Measurements from ENCODE around the gene NEU1.
"Not testable (repeated sequence)": the region's sequence is repeated elsewhere in the genome, so short reads cannot be mapped to it uniquely, and the experiment has no call there.

The NEU1 gene

DNA sequence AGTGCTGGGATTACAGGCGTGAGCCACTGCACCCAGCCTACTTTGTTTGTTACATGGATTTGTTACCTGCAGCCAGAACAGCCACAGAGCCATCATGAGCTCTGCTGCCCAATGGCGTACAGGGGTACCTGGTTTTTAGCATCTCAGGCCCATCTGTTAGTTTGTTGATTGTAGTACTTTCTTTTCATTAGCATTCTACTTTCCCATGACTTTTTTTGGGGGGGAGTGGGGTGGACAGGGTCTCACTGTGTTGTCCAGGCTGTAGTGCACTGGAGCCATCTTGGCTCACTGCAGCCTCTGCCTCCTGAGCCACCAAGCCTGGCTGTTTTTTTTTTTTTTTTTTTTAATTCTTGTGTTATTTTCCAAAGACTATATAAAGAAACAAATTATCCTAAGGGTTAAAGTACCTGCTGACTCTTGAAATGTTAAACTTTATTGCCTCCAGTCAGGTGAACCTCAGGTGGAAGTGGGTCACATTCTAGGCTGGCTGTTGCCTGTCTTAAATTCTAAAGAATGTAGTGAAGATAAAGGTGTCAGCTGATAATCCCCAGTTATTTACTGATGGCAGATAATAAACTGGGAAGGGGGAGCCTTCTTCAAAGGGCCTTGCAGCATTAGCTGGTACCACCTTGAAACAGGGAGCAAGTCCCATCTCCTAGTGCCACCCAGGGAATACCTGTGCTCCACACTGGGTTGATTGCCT, 15.2 kb downstream of the NEU1 start:
- ChIA-PET CTCF (interaction anchor here (0.7 to 0.8 kb wide), 2 partner anchors 11 to 12 kb away, joined by 4 read pairs; no protein-coding TSS in a partner anchor), POLR2A (no interaction called here)
- H3K36me3 ChIP-seq (ENCODE audit: control insufficient read depth in 4 of 4, insufficient read depth in 4 of 4, low read length in 3 of 4) = peaks cover 0 to 11% (median 0%) of the 10 kb centered on the region in 4 experiments
- no peak for DNase-seq
- H3K27me3 ChIP-seq (replicated peaks in 2 of 5; ENCODE audit: control insufficient read depth in 4 of 5, insufficient read depth in 5 of 5, low read length in 4 of 5) = no peaks in the 10 kb centered on the region
- 100% methylated on average over 1 of the region's 2 CpGs for WGBS (ENCODE audit: insufficient coverage)
- no peaks in the 10 kb centered on the region for H3K9me3 ChIP-seq (ENCODE audit: control extremely low read depth in 1 of 5, control insufficient read depth in 4 of 5, insufficient read depth in 2 of 5, low read depth in 1 of 5, low read length in 4 of 5)
- H3K4me1 ChIP-seq (ENCODE audit: control extremely low read depth in 1 of 4, control insufficient read depth in 4 of 4, insufficient read depth in 4 of 4, low read length in 3 of 4) = no peaks in the 10 kb centered on the region
- no peak overlapping the region for H3K4me3 ChIP-seq (ENCODE audit: control insufficient read depth in 1 of 7, extremely low read depth in 1 of 7, insufficient read depth in 4 of 7, low read depth in 2 of 7, low read length in 6 of 7)
- no peak overlapping the region for H3K27ac ChIP-seq (ENCODE audit: insufficient read depth in 1 of 2, low read depth in 1 of 2, low read length in 2 of 2, poor library complexity in 1 of 2, severe bottlenecking in 2 of 2)

DNA sequence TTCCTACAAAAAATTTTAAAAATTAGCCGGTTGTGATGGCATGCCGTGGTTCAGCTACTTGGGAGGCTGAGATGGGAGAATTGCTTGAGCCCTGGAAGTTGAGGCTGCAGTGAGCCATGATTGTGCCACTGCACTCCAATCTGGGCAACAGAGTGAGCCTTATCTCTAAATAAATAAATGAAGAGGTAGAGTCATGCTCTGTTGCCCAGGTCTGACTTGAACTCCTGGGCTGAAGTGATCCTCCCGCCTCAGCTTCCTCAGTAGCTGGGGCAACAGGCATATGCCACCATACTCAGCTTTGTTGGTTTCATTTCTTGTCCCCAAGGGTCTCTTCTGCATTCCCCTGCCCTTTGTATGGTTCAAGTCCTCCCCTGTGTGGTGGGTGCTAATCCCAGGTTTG, 18.1 kb downstream of the NEU1 start:
- no peaks in the 10 kb centered on the region for H3K9me3 ChIP-seq (ENCODE audit: control extremely low read depth in 1 of 5, control insufficient read depth in 4 of 5, insufficient read depth in 2 of 5, low read depth in 1 of 5, low read length in 4 of 5)
- peaks cover 2 to 28% (median 13%) of the 10 kb centered on the region in 4 experiments for H3K36me3 ChIP-seq (ENCODE audit: control insufficient read depth in 4 of 4, insufficient read depth in 4 of 4, low read length in 3 of 4)
- CTCF ChIA-PET = interaction anchor here (1.2 kb wide), 1 partner anchor 219 kb away, joined by 4 read pairs; no protein-coding TSS in a partner anchor
- POLR2A ChIA-PET = interaction anchor here (0.6 kb wide), 1 partner anchor 18 kb away, joined by 3 read pairs; the partner anchor contains the start of gene NEU1
- no peaks in the 10 kb centered on the region for H3K4me1 ChIP-seq (ENCODE audit: control extremely low read depth in 1 of 4, control insufficient read depth in 4 of 4, insufficient read depth in 4 of 4, low read length in 3 of 4)
- no peak overlapping the region for H3K4me3 ChIP-seq (ENCODE audit: control insufficient read depth in 1 of 7, extremely low read depth in 1 of 7, insufficient read depth in 4 of 7, low read depth in 2 of 7, low read length in 6 of 7)
- DNase-seq = no peak
- peak overlapping the region in 1 of 2 experiments; percentile 34 for H3K27ac ChIP-seq (ENCODE audit: insufficient read depth in 1 of 2, low read depth in 1 of 2, low read length in 2 of 2, poor library complexity in 1 of 2, severe bottlenecking in 2 of 2)
- 82% methylated on average over 2 of the region's 3 CpGs for WGBS (ENCODE audit: insufficient coverage)
- H3K27me3 ChIP-seq (replicated peaks in 2 of 5; ENCODE audit: control insufficient read depth in 4 of 5, insufficient read depth in 5 of 5, low read length in 4 of 5) = no peaks in the 10 kb centered on the region

- no peak overlapping the region for H3K27ac ChIP-seq (ENCODE audit: insufficient read depth in 1 of 2, low read depth in 1 of 2, low read length in 2 of 2, poor library complexity in 1 of 2, severe bottlenecking in 2 of 2)
- H3K36me3 ChIP-seq (ENCODE audit: control insufficient read depth in 4 of 4, insufficient read depth in 4 of 4, low read length in 3 of 4) = peaks cover 10 to 50% (median 32%) of the 10 kb centered on the region in 4 experiments
- no peaks in the 10 kb centered on the region for H3K9me3 ChIP-seq (ENCODE audit: control extremely low read depth in 1 of 5, control insufficient read depth in 4 of 5, insufficient read depth in 2 of 5, low read depth in 1 of 5, low read length in 4 of 5)
- H3K27me3 ChIP-seq (replicated peaks in 2 of 5; ENCODE audit: control insufficient read depth in 4 of 5, insufficient read depth in 5 of 5, low read length in 4 of 5) = no peaks in the 10 kb centered on the region
- no peak overlapping the region for H3K4me3 ChIP-seq (ENCODE audit: control insufficient read depth in 1 of 7, extremely low read depth in 1 of 7, insufficient read depth in 4 of 7, low read depth in 2 of 7, low read length in 6 of 7)
- ChIA-PET POLR2A (no interaction called here), CTCF (no interaction called here)
- no peak for DNase-seq
- H3K4me1 ChIP-seq (ENCODE audit: control extremely low read depth in 1 of 4, control insufficient read depth in 4 of 4, insufficient read depth in 4 of 4, low read length in 3 of 4) = peaks cover 8 to 21% (median 19%) of the 10 kb centered on the region in 4 experiments
- 98% methylated on average over 7 of the region's 9 CpGs for WGBS (ENCODE audit: insufficient coverage)
Observed at GRCh38 chr6:31842053-31842452, 20.6 kb downstream of the NEU1 start.

DNA sequence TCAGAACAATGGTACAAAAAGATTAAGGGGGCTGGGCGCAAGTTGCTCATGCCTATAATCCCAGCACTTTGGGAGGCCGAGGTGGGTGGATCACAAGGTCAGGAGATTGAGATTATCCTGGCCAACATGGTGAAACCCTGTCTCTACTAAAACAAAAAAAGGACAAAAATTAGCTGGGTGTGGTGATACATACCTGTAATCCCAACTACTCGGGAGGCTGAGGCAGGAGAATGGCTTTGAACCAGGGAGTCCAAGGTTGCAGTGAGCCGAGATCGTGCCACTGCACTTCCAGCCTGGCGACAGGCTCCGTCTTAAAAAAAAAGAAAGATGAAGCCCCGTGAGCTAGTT, 22.9 kb downstream of the NEU1 start:
- POLR2A ChIA-PET; H3K27me3 ChIP-seq (replicated peaks in 2 of 5; ENCODE audit: control insufficient read depth in 4 of 5, insufficient read depth in 5 of 5, low read length in 4 of 5): not testable (repeated sequence)

GRCh38 chr6:31838968-31839367, 23.7 kb downstream of the NEU1 start:
- peak overlapping the region in 1 of 7 experiments; percentile 85 for H3K4me3 ChIP-seq (ENCODE audit: control insufficient read depth in 1 of 7, extremely low read depth in 1 of 7, insufficient read depth in 4 of 7, low read depth in 2 of 7, low read length in 6 of 7)
- no peak overlapping the region for H3K27ac ChIP-seq (ENCODE audit: insufficient read depth in 1 of 2, low read depth in 1 of 2, low read length in 2 of 2, poor library complexity in 1 of 2, severe bottlenecking in 2 of 2)
- no peaks in the 10 kb centered on the region for H3K9me3 ChIP-seq (ENCODE audit: control extremely low read depth in 1 of 5, control insufficient read depth in 4 of 5, insufficient read depth in 2 of 5, low read depth in 1 of 5, low read length in 4 of 5)
- H3K27me3 ChIP-seq (replicated peaks in 2 of 5; ENCODE audit: control insufficient read depth in 4 of 5, insufficient read depth in 5 of 5, low read length in 4 of 5) = no peaks in the 10 kb centered on the region
- no peak for DNase-seq
- peaks cover 10 to 47% (median 37%) of the 10 kb centered on the region in 4 experiments for H3K36me3 ChIP-seq (ENCODE audit: control insufficient read depth in 4 of 4, insufficient read depth in 4 of 4, low read length in 3 of 4)
- H3K4me1 ChIP-seq (ENCODE audit: control extremely low read depth in 1 of 4, control insufficient read depth in 4 of 4, insufficient read depth in 4 of 4, low read length in 3 of 4) = peaks cover 15 to 40% (median 39%) of the 10 kb centered on the region in 4 experiments
- CTCF ChIA-PET = interaction anchor here (0.7 to 1.9 kb wide), 12 partner anchors 10 to 159 kb away, joined by 3 to 7 read pairs (median 3); partner anchors contain the start of genes LSM2 and NEU1
- POLR2A ChIA-PET = interaction anchor here (0.5 to 2.5 kb wide), 3 partner anchors 12 to 24 kb away, joined by 3 to 9 read pairs (median 4); partner anchors contain the start of genes HSPA1B and NEU1
- 94% methylated on average over 3 of the region's 3 CpGs for WGBS (ENCODE audit: insufficient coverage)

More for the DNA sequence above, 22.9 kb downstream of the NEU1 start:
- H3K36me3 ChIP-seq (ENCODE audit: control insufficient read depth in 4 of 4, insufficient read depth in 4 of 4, low read length in 3 of 4) = peaks cover 10 to 48% (median 39%) of the 10 kb centered on the region in 4 experiments
- H3K9me3 ChIP-seq (ENCODE audit: control extremely low read depth in 1 of 5, control insufficient read depth in 4 of 5, insufficient read depth in 2 of 5, low read depth in 1 of 5, low read length in 4 of 5); DNase-seq; H3K4me3 ChIP-seq (ENCODE audit: control insufficient read depth in 1 of 7, extremely low read depth in 1 of 7, insufficient read depth in 4 of 7, low read depth in 2 of 7, low read length in 6 of 7): not testable (repeated sequence)
- peak overlapping the region in 1 of 2 experiments; percentile 43 for H3K27ac ChIP-seq (ENCODE audit: insufficient read depth in 1 of 2, low read depth in 1 of 2, low read length in 2 of 2, poor library complexity in 1 of 2, severe bottlenecking in 2 of 2)
- CTCF ChIA-PET = interaction anchor here (0.7 to 1.9 kb wide), 8 partner anchors 16 to 54 kb away, joined by 3 to 7 read pairs (median 4); partner anchors contain the start of gene NEU1
- 100% methylated on average over 5 of the region's 8 CpGs for WGBS (ENCODE audit: insufficient coverage)
- H3K4me1 ChIP-seq (ENCODE audit: control extremely low read depth in 1 of 4, control insufficient read depth in 4 of 4, insufficient read depth in 4 of 4, low read length in 3 of 4) = peaks cover 12 to 37% (median 33%) of the 10 kb centered on the region in 4 experiments

GRCh38 chr6:31838114-31838553, 24.5 kb downstream of the NEU1 start:
- WGBS (ENCODE audit: insufficient coverage) = 96% methylated on average over 7 of the region's 9 CpGs
- peak overlapping the region in 1 of 2 experiments; percentile 99 for H3K27ac ChIP-seq (ENCODE audit: insufficient read depth in 1 of 2, low read depth in 1 of 2, low read length in 2 of 2, poor library complexity in 1 of 2, severe bottlenecking in 2 of 2)
- POLR2A ChIA-PET = interaction anchor here (2.5 kb wide), 1 partner anchor 11 kb away, joined by 9 read pairs; the partner anchor contains the start of gene HSPA1B
- H3K4me1 ChIP-seq (ENCODE audit: control extremely low read depth in 1 of 4, control insufficient read depth in 4 of 4, insufficient read depth in 4 of 4, low read length in 3 of 4) = peaks cover 21 to 47% (median 44%) of the 10 kb centered on the region in 4 experiments
- CTCF ChIA-PET = interaction anchor here (0.6 to 1.9 kb wide), 9 partner anchors 12 to 360 kb away, joined by 3 to 7 read pairs (median 3); partner anchors contain the start of gene LSM2
- peaks cover 10 to 47% (median 37%) of the 10 kb centered on the region in 4 experiments for H3K36me3 ChIP-seq (ENCODE audit: control insufficient read depth in 4 of 4, insufficient read depth in 4 of 4, low read length in 3 of 4)
- H3K27me3 ChIP-seq (replicated peaks in 2 of 5; ENCODE audit: control insufficient read depth in 4 of 5, insufficient read depth in 5 of 5, low read length in 4 of 5); H3K9me3 ChIP-seq (ENCODE audit: control extremely low read depth in 1 of 5, control insufficient read depth in 4 of 5, insufficient read depth in 2 of 5, low read depth in 1 of 5, low read length in 4 of 5); DNase-seq: not testable (repeated sequence)
- H3K4me3 ChIP-seq (ENCODE audit: control insufficient read depth in 1 of 7, extremely low read depth in 1 of 7, insufficient read depth in 4 of 7, low read depth in 2 of 7, low read length in 6 of 7) = peak overlapping the region in 5 of 7 experiments; percentile 11 to 99 (median 85)

Data from common myeloid progenitor, CD34-positive (primary cell).